Fibroblast of peridontal ligament (primary cell): ENCODE measurements around the gene LETMD1.

ENCODE experiments used
- DNase-seq: peaks from one replicate; pipeline ENCODE4 v3.0.0-alpha.2; 2010; ENCODE audit errors: extremely low read depth

Gene LETMD1

GRCh38 chr12:51025836-51026638 is 22.1 kb upstream of the LETMD1 start, which contains the start of gene SLC11A2:
Gene SLC11A2, minus strand, starts transcription at chr12:51026384. Its CDS starts 15,656 bp downstream, at chr12:51010728.
- DNase-seq, result peak; percentile 84

GRCh38 chr12:51027342-51027835 is 20.7 kb upstream of the LETMD1 start:
- no peak for DNase-seq

DNA sequence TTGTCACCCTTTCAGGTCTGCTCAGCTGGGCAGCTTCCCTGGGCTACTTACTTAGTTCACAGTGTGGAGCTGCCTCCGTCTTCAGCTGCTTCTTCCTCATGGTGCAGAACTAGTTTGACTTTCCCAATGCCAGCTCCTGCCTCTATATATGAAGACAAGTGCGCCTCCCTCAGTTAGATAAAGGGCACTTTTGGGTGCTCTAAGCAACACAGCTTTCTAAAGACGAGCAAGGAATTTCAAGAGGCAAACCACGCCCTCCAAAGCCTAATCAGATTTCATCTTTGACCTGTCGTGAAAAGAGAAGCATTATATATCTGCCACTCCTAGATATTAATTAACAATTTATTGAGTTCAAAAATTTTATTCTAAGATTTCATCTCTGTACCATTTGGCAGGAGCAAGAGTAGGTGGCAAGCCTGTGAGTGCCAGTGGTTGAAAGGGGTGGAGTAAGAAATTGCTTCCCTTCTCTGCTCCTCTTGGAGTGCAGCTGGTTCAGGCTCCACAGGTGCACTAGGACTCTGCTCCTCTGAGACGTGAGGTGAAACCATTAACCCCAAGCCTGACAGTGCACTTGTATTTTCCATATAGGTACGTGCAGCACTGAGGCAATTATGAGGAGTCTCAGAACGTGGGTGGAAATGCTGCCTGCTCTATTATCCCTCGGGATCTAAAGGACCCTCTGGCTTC is 19.9 kb upstream of the LETMD1 start:
- peak; percentile 63 for DNase-seq

- DNase-seq, result peak; percentile 40
Measured at GRCh38 chr12:51028813-51029150, 19.3 kb upstream of the LETMD1 start.

- DNase-seq, result no peak
Measured at GRCh38 chr12:51033048-51033447, 15.1 kb upstream of the LETMD1 start.

- DNase-seq, result no peak
Measured at GRCh38 chr12:51033457-51034089, 14.6 kb upstream of the LETMD1 start.

- no peak for DNase-seq
Measured at GRCh38 chr12:51036279-51036678, 11.8 kb upstream of the LETMD1 start.

DNA sequence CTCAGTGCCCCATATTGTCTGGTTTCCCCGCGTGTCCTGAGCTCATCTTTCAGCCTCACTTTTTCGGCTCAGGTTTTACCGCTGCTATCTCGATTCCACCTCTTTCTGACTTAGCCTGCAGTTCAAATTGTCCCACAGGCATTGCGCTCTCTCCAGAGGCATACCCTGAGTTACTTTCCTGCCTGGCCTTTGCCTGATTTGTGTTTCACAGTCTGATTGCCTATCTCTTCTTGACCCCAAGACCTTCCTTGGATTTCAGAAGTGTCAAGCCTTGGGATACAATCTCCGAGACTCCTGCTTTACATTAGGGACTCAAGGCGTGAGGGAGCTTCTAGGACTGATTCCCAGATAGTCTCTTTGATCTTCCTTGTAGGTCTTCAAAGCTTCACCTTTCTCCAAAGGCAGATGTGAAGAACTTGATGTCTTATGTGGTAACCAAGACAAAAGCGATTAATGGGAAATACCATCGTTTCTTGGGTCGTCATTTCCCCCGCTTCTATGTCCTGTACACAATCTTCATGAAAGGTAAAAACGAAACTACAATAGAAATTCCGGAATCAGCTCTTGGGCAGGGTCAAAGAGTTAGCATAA is 629 bp downstream of the LETMD1 start:
- no peak for DNase-seq

- DNase-seq, result no peak
Measured at GRCh38 chr12:51049525-51049924, 1.4 kb downstream of the LETMD1 start.

DNA sequence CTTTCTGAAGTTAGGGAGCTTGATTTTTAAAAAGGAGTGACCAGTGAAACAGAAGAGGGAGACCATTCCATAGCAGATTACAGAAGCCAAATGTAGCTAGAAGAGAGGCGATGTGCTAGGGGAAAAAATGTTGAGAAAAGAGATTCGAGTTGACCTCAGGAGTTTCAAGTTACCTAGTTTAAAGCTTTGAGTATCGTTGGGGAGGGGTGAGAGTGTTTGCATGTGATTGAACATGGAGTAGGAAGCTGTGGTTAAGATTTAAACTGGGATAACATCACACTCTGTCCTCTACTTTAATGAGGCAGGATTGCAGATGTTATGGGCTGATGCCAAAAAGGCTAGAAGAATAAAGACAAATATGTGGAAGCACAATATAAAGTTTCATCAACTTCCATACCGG is 3.7 kb downstream of the LETMD1 start:
- no peak for DNase-seq

- DNase-seq, result no peak
Measured at GRCh38 chr12:51055060-51055459, 6.9 kb downstream of the LETMD1 start.

GRCh38 chr12:51056242-51056641 is 8.1 kb downstream of the LETMD1 start:
- peak; percentile 16 for DNase-seq

DNA sequence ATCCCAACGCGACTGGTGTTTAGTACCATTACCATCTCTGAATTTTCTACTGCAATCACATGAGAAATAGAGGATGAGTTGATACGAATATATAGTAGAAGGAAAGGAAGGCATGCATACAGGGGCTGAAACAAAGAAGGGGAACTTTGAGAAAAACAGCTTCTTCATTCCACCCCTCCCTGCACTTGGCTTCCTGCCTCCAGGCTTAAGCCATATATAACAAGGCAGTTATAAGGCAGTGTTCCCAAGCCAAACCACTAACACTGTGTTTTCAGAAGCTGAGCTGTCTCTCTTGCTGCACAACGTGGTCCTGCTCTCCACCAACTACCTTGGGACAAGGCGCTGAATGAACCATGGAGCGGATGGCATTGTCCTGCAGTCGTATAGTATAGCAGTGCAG is 11.0 kb downstream of the LETMD1 start:
- DNase-seq, result no peak

- no peak for DNase-seq
Measured at GRCh38 chr12:51062631-51063397, 14.7 kb downstream of the LETMD1 start.

DNA sequence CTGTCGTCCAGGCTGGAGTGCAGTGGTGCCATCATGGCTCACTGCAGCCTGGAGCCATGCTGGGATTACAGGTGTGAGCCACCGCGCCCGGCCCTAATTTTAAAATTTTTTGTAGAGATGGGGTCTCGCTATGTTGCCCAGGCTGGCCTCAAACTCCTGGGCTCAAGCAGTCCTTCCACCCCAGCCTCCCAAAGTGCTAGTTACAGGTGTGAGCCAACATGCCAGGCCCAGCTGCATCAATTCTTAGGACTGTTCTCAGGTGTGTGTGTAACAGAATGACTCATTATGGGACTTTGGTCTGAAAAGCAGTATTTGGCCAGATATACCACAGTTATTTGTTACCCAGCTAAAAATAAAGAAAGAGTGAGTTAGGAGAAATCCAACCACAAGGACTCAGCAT is 17.4 kb downstream of the LETMD1 start:
- DNase-seq, result no peak

GRCh38 chr12:51067229-51067628 is 19.1 kb downstream of the LETMD1 start:
- DNase-seq, result no peak

GRCh38 chr12:51067771-51068170 is 19.6 kb downstream of the LETMD1 start:
- no peak for DNase-seq

- DNase-seq, result peak; percentile 35
Measured at GRCh38 chr12:51070004-51070403, 21.9 kb downstream of the LETMD1 start.

DNA sequence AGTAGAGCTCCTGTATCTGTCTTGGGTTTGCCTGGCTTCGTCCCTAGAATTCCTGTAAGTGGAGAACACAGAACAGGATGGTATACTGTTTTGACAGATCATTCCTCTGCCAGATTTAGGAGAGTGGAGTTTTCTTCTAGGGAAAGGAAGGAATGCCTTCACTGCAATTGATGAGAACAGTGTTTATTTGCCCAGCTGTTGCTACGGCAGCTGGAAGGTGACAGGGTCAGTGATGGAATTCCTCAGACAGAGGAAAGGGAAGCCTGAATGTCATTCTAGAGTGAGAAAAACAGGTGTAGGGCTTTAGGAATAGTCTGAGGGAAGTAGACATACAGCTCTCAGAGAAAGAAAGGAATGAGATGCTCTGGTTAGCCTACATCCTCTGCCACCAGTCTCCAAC is 23.5 kb downstream of the LETMD1 start:
- no peak for DNase-seq

- DNase-seq, result no peak
Measured at GRCh38 chr12:51075390-51075789, 27.3 kb downstream of the LETMD1 start.

DNA sequence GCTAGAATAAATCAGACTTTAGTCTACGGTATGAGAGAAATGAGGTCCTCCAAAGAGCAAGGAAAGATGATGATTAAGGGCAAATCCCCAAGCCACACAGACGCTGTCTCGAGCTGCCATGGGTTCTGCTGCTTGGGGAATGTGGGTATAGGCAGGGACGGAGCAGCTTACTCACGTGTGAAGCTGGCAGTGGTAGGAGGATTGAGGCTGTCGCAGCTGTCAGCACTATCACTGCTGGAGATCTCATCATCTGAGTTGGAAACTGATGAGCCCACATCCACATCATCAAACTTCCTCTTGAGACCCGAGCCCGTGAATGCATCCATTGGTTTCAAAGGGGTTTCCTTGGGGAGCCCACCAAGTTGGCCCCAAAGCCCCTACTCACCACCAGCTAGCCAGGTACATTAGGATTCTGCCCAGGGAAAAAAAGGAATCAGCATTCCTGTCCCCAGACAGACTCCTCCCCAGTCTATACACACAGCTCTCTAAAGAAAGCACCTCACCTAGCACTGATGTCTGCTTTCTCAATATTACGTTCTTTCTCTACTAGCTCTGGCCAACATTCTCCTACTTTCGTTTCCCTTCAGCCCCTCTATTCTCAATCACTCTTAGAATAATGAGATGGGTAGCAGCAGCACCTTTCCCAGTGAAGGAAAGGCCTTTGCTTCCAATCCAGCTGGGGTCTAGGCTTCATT is 28.3 kb downstream of the LETMD1 start:
- no peak for DNase-seq
